ENCODE measurements around the gene PTN. TPM values are rescaled to one million over a fixed set of nuclear protein-coding genes. Genes with fewer than 3 reads are reported as not detected.

Gene PTN, protein sequence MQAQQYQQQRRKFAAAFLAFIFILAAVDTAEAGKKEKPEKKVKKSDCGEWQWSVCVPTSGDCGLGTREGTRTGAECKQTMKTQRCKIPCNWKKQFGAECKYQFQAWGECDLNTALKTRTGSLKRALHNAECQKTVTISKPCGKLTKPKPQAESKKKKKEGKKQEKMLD
- total RNA-seq: 2.3 to 3.6 TPM (median 3.2 TPM) in 3 replicates
- long read RNA-seq, partial matches to known transcripts: 0 of 5 reads
- long read RNA-seq, other reads (novel, unspliced or antisense): 1 of 5 reads

DNA sequence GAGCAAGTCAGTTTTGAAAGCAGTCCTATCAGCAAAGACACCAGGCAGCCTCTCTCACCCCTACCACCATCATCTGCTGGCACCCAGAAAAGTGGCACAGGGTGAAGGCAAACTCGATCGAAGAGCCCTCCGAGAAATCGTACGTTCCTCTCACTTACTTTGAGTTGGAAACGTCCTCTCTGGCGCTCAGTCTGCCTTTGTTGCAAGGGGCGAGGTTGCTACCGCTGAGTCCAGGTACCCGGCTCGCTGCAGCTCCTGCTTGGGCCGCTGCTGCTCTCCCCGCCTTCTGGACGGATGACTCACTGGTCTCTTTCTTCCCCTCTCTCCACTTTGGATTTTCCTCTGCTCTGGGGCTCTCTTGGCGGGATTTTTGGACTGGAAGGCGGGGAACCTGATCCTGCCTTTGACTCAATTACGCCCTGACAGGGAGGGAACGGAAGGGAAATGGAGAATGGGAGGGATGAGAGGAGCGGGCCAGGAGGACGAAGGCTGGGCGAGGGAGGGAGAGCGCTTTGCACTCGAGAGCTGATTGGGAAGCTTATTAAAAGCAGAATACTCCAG lies at the start of gene PTN:
Gene PTN, minus strand, starts transcription at position 453 of the 561 bp plus-strand sequence. CDS start 88,760 bp downstream, outside the sequence.
- Mint-ChIP-seq H3K9me3 (ENCODE audit: low read depth) (peaks cover 8% of the 10 kb centered on the region), H3K27me3 (ENCODE audit: low read depth) (no peaks in the 10 kb centered on the region), H3K4me1 (ENCODE audit: low read depth) (peaks cover 21% of the 10 kb centered on the region), H3K36me3 (ENCODE audit: low read depth) (no peaks in the 10 kb centered on the region), H3K4me3 (ENCODE audit: unreplicated experiment) (peak within 1 kb of the TSS; percentile 86), H3K27ac (ENCODE audit: unreplicated experiment) (peak within 1 kb of the TSS; percentile 34)
- DNase-seq (ENCODE audit: low spot score): no peak
- TF ChIP-seq, protein P1, sequence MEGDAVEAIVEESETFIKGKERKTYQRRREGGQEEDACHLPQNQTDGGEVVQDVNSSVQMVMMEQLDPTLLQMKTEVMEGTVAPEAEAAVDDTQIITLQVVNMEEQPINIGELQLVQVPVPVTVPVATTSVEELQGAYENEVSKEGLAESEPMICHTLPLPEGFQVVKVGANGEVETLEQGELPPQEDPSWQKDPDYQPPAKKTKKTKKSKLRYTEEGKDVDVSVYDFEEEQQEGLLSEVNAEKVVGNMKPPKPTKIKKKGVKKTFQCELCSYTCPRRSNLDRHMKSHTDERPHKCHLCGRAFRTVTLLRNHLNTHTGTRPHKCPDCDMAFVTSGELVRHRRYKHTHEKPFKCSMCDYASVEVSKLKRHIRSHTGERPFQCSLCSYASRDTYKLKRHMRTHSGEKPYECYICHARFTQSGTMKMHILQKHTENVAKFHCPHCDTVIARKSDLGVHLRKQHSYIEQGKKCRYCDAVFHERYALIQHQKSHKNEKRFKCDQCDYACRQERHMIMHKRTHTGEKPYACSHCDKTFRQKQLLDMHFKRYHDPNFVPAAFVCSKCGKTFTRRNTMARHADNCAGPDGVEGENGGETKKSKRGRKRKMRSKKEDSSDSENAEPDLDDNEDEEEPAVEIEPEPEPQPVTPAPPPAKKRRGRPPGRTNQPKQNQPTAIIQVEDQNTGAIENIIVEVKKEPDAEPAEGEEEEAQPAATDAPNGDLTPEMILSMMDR (IDR thresholded peaks at IDR 0.05): no peak

DNA sequence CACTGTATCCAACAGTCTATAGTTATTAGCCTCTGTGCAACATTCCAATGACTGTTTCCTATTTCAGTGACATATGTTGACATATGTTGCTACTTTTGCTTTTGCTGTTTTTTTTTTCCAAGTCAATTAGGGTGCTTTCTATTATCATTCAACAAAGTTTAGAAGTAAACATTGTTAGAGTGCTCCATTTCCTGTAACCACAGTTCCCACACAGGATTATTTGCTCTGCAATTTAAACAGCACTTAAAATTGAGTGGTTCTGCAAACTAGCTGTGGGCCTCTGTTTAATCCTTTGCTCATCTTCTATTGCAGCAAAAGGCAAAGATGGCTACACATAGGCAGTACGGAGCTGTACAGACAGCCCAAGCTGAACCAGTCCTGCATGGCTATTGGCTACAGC lies 46.5 kb upstream of the PTN start:
- H3K27ac Mint-ChIP-seq (ENCODE audit: unreplicated experiment): no peak overlapping the region
- no peak overlapping the region for H3K4me3 Mint-ChIP-seq (ENCODE audit: unreplicated experiment)
- TF ChIP-seq, protein P1 (IDR thresholded peaks at IDR 0.05): no peak
- H3K4me1 Mint-ChIP-seq (ENCODE audit: low read depth): peaks cover 9% of the 10 kb centered on the region
- DNase-seq (ENCODE audit: low spot score): no peak
- H3K27me3 Mint-ChIP-seq (ENCODE audit: low read depth): no peaks in the 10 kb centered on the region
- H3K9me3 Mint-ChIP-seq (ENCODE audit: low read depth): no peaks in the 10 kb centered on the region
- peaks cover 14% of the 10 kb centered on the region for H3K36me3 Mint-ChIP-seq (ENCODE audit: low read depth)

DNA sequence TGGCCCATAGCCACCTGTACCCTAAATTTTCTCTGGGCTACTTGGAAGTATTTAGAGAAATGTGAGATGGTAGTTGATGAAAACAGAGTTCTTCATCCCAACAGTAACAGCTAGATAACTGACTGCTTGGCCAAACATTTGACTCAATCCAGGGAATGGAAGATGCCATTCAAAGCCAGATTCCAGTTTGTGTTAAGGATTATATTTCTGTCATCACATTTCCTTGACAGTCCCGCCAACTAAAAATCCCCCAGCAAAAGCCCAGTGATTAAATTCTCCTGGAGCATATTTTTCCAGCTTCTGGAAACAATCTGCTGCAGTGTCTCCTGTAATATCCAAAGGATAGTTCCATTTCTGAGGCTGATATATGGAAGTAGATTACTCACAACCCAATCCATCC lies 45.4 kb upstream of the PTN start:
- Mint-ChIP-seq H3K27ac (ENCODE audit: unreplicated experiment) (no peak overlapping the region), H3K4me1 (ENCODE audit: low read depth) (peaks cover 9% of the 10 kb centered on the region), H3K4me3 (ENCODE audit: unreplicated experiment) (no peak overlapping the region), H3K9me3 (ENCODE audit: low read depth) (no peaks in the 10 kb centered on the region), H3K36me3 (ENCODE audit: low read depth) (peaks cover 11% of the 10 kb centered on the region), H3K27me3 (ENCODE audit: low read depth) (no peaks in the 10 kb centered on the region)
- no peak for DNase-seq (ENCODE audit: low spot score)
- TF ChIP-seq, protein P1 (IDR thresholded peaks at IDR 0.05): no peak

DNA sequence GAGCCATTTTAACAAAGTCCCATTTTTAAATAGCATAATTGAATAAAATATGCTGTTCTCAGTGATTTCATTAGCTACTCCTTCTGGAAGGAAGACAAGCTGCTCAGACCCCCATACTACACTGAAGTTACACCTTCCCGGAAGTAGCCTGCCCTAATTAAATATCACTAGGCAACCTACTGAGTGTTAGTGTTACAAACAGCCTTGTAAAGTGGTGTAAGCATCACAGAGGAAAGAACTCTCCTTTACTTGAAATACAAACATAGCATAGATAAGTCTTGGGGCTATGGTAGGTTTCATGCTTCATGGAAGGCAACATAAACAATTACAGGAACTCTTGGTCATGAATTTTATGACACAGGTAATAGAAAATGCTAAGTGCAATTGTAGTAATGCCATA lies 43.4 kb upstream of the PTN start:
- no peaks in the 10 kb centered on the region for H3K27me3 Mint-ChIP-seq (ENCODE audit: low read depth)
- H3K4me1 Mint-ChIP-seq (ENCODE audit: low read depth): peaks cover 9% of the 10 kb centered on the region
- H3K27ac Mint-ChIP-seq (ENCODE audit: unreplicated experiment): no peak overlapping the region
- TF ChIP-seq, protein P1 (IDR thresholded peaks at IDR 0.05): no peak
- no peak for DNase-seq (ENCODE audit: low spot score)
- no peak overlapping the region for H3K4me3 Mint-ChIP-seq (ENCODE audit: unreplicated experiment)
- no peaks in the 10 kb centered on the region for H3K9me3 Mint-ChIP-seq (ENCODE audit: low read depth)
- H3K36me3 Mint-ChIP-seq (ENCODE audit: low read depth): peaks cover 9% of the 10 kb centered on the region

DNA sequence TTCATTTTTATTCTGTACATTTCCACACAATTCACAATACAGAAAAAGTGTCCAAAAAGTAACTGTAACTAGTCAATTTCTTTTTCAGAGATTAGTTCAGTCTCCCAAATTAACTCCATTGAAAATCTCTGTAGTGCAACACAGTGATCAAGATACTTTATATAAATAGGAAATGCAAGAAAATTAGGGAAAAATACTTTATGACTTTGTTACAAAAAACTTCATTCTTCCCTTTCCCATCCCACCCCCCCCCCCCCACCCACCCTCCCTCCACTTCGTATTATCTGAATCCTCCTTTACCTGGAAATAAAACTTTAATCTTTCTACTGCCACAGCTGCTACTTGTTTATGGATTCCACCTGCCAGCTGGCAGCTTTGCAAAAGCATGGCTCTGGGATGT lies 37.5 kb upstream of the PTN start:
- no peak overlapping the region for H3K4me3 Mint-ChIP-seq (ENCODE audit: unreplicated experiment)
- peaks cover 7% of the 10 kb centered on the region for H3K9me3 Mint-ChIP-seq (ENCODE audit: low read depth)
- no peak overlapping the region for H3K27ac Mint-ChIP-seq (ENCODE audit: unreplicated experiment)
- no peaks in the 10 kb centered on the region for H3K27me3 Mint-ChIP-seq (ENCODE audit: low read depth)
- H3K36me3 Mint-ChIP-seq (ENCODE audit: low read depth): peaks cover 3% of the 10 kb centered on the region
- TF ChIP-seq, protein P1 (IDR thresholded peaks at IDR 0.05): no peak
- peaks cover 9% of the 10 kb centered on the region for H3K4me1 Mint-ChIP-seq (ENCODE audit: low read depth)
- no peak for DNase-seq (ENCODE audit: low spot score)

Measured in chondrocyte (in vitro differentiated cells).